ENCODE results near the gene TGFBR3. TPM values are rescaled to one million over a fixed set of nuclear protein-coding genes. Genes with fewer than 3 reads are reported as not detected.

The TGFBR3 gene
- total RNA-seq, 2 experiments from 2014 or later: 3.2 to 3.3 TPM

DNA sequence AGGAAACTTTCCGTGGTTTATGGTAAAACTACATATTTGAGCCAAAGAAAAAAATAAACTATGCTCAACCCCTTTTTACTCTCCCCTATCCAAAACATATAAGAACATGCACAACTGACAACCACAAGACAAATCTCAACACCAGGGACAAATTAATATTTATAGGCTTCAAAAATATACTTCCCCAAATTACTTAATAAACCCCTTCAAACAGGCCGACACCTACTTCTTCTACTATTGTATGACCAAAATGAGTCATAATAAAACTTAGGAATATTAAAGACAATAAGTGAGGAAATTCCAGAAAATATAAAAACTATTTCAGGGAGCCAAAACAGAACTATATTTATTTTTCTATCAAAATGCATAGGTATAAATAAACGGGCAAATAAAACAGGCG is 71.5 kb downstream of the TGFBR3 start:
- intact Hi-C loops (cut with micrococcal nuclease): no loop called here
- Mint-ChIP-seq H3K9me3 (no peaks in the 10 kb centered on the region), H3K27ac (no peak overlapping the region), H3K36me3 (ENCODE audit: low read depth) (no peaks in the 10 kb centered on the region), H3K4me1 (ENCODE audit: low read depth) (peaks cover 49% of the 10 kb centered on the region), H3K4me3 (no peak overlapping the region), H3K27me3 (ENCODE audit: low read depth) (no peaks in the 10 kb centered on the region)
- DNase-seq: no peak
- CTCF ChIA-PET: no interaction called here

GRCh38 chr1:91813813-91814212 is 72.1 kb downstream of the TGFBR3 start:
- CTCF ChIA-PET: interaction anchor here (0.6 kb wide), 1 partner anchor 66 kb away, joined by 3 read pairs; no protein-coding TSS in a partner anchor
- no peaks in the 10 kb centered on the region for H3K9me3 Mint-ChIP-seq
- no peaks in the 10 kb centered on the region for H3K36me3 Mint-ChIP-seq (ENCODE audit: low read depth)
- intact Hi-C loops (cut with micrococcal nuclease): no loop called here
- peaks cover 54% of the 10 kb centered on the region for H3K4me1 Mint-ChIP-seq (ENCODE audit: low read depth)
- H3K4me3 Mint-ChIP-seq: no peak overlapping the region
- no peaks in the 10 kb centered on the region for H3K27me3 Mint-ChIP-seq (ENCODE audit: low read depth)
- H3K27ac Mint-ChIP-seq: no peak overlapping the region
- no peak for DNase-seq

DNA sequence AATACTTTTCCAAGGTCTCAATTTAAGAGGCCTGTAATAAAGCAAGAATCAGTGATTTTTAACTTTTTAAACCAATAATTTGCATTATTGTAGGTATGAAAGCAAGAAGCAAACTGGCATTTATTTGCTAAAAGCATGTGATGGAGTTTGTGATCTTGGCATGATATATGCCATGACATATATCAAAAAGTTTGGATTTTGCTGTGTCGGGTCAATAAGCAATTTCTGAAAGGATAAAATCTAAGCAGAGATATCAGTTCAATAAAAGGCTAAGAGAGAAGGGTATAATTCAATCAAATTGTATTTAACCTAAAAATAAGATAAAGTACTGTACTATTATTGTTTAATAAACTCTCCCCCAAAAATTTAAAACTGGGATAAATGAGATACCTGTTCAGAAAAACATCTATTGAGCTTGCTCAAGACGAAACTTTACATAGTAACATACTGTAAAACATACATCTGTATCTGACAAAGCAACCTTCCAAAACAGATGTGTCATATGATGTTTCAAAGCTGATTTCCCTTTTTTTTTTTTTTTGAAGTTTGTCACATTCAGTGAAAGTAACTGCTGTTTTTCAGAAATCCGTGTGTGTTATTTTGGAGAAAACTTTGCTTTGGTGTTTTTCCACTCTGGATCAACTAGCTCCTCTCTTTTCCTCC is 74.5 kb downstream of the TGFBR3 start:
- Mint-ChIP-seq H3K36me3 (ENCODE audit: low read depth) (no peaks in the 10 kb centered on the region), H3K4me1 (ENCODE audit: low read depth) (peaks cover 53% of the 10 kb centered on the region), H3K9me3 (no peaks in the 10 kb centered on the region), H3K4me3 (no peak overlapping the region), H3K27me3 (ENCODE audit: low read depth) (no peaks in the 10 kb centered on the region), H3K27ac (no peak overlapping the region)
- intact Hi-C loops (cut with micrococcal nuclease): no loop called here
- no peak for DNase-seq
- CTCF ChIA-PET: no interaction called here

DNA sequence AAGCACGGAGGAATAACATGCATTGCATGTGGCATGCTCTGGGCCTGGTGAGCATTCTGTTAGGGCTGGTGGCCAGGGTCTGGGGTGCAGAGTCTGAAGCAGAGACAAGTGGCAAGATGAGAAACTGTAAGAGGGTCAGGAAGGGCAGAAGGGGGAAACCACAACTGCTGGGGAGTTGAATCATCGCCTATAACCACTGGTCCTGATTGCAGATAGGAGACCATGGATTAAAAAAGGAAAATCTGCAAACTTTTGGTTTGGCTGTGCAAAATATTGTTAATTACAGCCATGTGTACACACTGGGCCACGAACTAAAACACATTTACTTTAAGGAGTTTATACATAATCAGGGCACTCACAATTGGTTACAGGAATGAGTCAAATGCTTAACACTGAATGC is 76.6 kb downstream of the TGFBR3 start:
- no peak for DNase-seq
- Mint-ChIP-seq H3K27ac (no peak overlapping the region), H3K4me1 (ENCODE audit: low read depth) (peaks cover 60% of the 10 kb centered on the region), H3K9me3 (no peaks in the 10 kb centered on the region), H3K36me3 (ENCODE audit: low read depth) (no peaks in the 10 kb centered on the region), H3K27me3 (ENCODE audit: low read depth) (no peaks in the 10 kb centered on the region), H3K4me3 (no peak overlapping the region)
- CTCF ChIA-PET: interaction anchor here (0.6 kb wide), 1 partner anchor 66 kb away, joined by 3 read pairs; no protein-coding TSS in a partner anchor
- intact Hi-C loops (cut with micrococcal nuclease): loop anchor here (5.0 to 10.0 kb wide), 2 partner anchors 118 to 1165 kb away; no protein-coding TSS in a partner anchor

DNA sequence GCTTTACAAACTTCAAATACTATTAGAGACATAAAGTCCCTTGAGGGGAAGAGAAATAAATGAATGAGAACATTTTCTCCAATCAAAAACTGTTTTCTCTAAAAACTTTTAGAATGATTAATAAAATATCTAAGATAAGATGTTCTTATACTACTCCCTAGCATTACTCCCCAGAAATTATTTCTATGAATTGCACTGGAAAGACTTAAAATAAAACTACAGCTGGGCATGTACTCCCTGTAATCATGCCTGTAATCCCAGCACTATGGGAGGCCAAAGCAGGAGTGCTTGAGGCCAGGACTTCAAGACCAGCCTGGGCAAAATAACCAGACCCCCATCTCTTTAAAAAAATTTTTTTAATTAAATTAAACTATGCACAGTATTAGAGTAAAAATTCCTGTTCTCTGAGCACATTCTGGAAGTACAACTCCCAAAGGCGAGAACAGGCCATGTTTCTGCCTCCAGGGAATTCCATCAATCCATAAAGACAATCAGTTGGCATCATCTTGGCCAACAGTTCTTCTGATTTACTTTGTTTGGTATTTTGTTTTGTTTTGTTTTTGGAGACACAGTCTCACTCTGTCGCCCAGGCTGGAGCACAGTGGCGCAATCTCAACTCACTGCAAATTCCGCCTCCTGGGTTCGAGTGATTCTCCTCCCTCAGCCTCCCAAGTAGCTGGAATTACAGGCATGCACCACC is 77.9 kb downstream of the TGFBR3 start:
- Mint-ChIP-seq H3K4me1 (ENCODE audit: low read depth) (peaks cover 57% of the 10 kb centered on the region), H3K27ac (no peak overlapping the region), H3K27me3 (ENCODE audit: low read depth) (no peaks in the 10 kb centered on the region), H3K4me3 (no peak overlapping the region), H3K36me3 (ENCODE audit: low read depth) (no peaks in the 10 kb centered on the region), H3K9me3 (no peaks in the 10 kb centered on the region)
- CTCF ChIA-PET: interaction anchor here (1.8 kb wide), 1 partner anchor 76 kb away, joined by 7 read pairs; no protein-coding TSS in a partner anchor
- intact Hi-C loops (cut with micrococcal nuclease): loop anchor here (5.0 to 10.0 kb wide), 2 partner anchors 119 to 1167 kb away; no protein-coding TSS in a partner anchor
- DNase-seq: no peak

DNA sequence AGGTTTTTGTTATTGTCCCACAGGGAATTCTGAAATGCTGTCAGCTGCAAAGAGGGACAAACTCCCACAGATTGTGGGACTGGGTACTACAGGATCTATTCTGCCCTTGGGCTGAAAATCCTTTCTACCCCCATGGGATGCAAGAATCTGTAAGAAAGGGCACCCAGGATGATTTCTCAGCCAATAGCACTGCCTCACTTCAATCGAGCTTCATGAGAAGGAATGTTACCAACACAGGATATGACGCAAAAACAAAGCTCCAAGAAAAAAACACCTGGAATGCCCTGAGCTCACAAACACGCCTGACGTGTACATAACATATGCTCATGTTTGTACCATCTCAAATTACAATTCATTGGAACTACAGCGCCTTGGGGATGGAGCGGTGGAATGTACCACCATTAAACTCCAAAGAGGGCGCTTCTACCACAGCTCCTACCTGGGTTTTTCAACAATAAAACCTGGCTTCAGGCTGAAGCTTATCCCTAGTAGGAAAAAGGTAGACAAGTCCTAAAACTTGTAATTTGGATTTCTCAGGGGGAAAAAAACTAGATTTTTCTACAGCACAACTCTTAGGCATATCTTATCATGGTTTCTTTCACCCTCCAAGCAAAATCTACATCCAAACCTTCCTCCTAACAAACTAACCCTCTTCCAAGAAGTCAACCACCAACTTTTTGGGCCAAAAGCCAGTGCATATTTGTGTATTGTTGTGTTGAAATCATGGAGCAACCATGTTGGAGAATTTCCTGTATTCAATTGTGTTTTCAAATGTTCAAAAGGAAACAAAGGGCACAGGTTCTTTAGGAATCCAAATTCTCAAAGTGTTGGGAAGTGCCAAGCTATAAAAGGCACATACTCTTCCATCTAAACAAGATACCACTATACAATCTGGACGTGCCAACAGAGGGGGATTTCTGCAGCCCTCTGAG is 78.9 kb downstream of the TGFBR3 start:
- H3K4me1 Mint-ChIP-seq (ENCODE audit: low read depth): peaks cover 59% of the 10 kb centered on the region
- DNase-seq: no peak
- H3K36me3 Mint-ChIP-seq (ENCODE audit: low read depth): no peaks in the 10 kb centered on the region
- no peaks in the 10 kb centered on the region for H3K9me3 Mint-ChIP-seq
- intact Hi-C loops (cut with micrococcal nuclease): loop anchor here (5.0 to 10.0 kb wide), 2 partner anchors 120 to 1168 kb away; no protein-coding TSS in a partner anchor
- H3K4me3 Mint-ChIP-seq: no peak overlapping the region
- no peaks in the 10 kb centered on the region for H3K27me3 Mint-ChIP-seq (ENCODE audit: low read depth)
- no peak overlapping the region for H3K27ac Mint-ChIP-seq
- CTCF ChIA-PET: interaction anchor here (0.6 to 1.8 kb wide), 2 partner anchors 53 to 77 kb away, joined by 3 to 7 read pairs; no protein-coding TSS in a partner anchor

- DNase-seq: no peak
- Mint-ChIP-seq H3K4me1 (ENCODE audit: low read depth) (peaks cover 52% of the 10 kb centered on the region), H3K4me3 (no peak overlapping the region), H3K9me3 (no peaks in the 10 kb centered on the region), H3K27ac (no peak overlapping the region), H3K27me3 (ENCODE audit: low read depth) (no peaks in the 10 kb centered on the region), H3K36me3 (ENCODE audit: low read depth) (no peaks in the 10 kb centered on the region)
- intact Hi-C loops (cut with micrococcal nuclease): loop anchor here (5.0 to 10.0 kb wide), 2 partner anchors 121 to 1169 kb away; no protein-coding TSS in a partner anchor
- CTCF ChIA-PET: interaction anchor here (0.7 to 1.8 kb wide), 3 partner anchors 24 to 78 kb away, joined by 3 to 8 read pairs (median 7); no protein-coding TSS in a partner anchor
Observed at GRCh38 chr1:91806181-91806768, 79.7 kb downstream of the TGFBR3 start.

DNA sequence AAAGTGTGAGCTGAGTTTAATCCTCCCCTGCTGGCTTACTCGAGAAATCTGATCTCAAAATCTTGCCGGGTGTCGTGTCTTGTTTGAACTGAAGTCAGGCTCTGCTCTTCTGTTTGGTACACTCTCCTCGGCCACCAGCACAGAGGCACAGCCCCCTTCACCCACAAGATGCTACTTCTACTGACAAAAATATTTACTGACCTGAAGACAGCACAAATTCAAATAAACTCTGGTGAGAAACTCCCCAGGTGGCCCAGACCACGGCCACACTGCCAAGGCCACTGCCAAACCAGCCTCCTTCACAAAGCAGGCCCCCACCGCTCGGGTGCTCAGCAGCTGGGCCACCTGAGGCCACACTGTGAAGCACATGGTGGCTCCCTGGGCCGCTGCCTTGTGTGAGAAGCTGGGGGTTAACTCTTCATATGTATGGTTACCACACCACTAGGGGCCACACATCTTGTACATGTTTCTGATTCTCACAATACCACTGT is 80.6 kb downstream of the TGFBR3 start:
- no peak for DNase-seq
- Mint-ChIP-seq H3K4me3 (no peak overlapping the region), H3K9me3 (no peaks in the 10 kb centered on the region), H3K36me3 (ENCODE audit: low read depth) (no peaks in the 10 kb centered on the region), H3K4me1 (ENCODE audit: low read depth) (peaks cover 45% of the 10 kb centered on the region), H3K27ac (peak overlapping the region; percentile 98), H3K27me3 (ENCODE audit: low read depth) (no peaks in the 10 kb centered on the region)
- intact Hi-C loops (cut with micrococcal nuclease): loop anchor here (2.0 to 10.0 kb wide), 3 partner anchors 122 to 1169 kb away; no protein-coding TSS in a partner anchor
- CTCF ChIA-PET: interaction anchor here (0.7 to 1.7 kb wide), 5 partner anchors 14 to 79 kb away, joined by 3 to 8 read pairs (median 3); no protein-coding TSS in a partner anchor

DNA sequence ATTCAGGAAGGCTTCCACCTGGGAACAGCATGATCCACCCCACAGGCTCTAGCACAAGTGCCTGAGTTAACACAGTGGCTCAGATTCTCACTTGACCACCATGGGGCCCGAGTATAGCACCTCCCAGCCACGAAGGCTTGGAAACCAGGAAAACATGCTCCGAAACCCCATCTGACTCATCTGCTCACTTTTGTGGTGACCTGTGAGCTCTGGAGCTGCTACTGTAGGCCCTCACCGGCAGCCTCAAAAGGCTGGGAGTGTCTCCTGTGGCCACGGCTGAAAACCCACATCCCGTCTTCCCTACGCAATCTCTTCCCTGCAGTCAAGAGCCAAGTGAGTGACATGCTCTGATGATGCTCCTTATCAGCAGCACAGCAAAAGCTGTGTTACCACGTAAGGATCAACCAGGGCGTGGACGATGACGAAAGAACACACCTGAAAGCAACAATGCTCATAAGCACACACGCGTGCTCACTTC is 81.4 kb downstream of the TGFBR3 start:
- H3K4me3 Mint-ChIP-seq: peak overlapping the region; percentile 60
- CTCF ChIA-PET: interaction anchor here (1.1 to 1.7 kb wide), 4 partner anchors 13 to 73 kb away, joined by 3 to 8 read pairs (median 4); no protein-coding TSS in a partner anchor
- H3K9me3 Mint-ChIP-seq: no peaks in the 10 kb centered on the region
- H3K27me3 Mint-ChIP-seq (ENCODE audit: low read depth): no peaks in the 10 kb centered on the region
- peak; percentile 94 for DNase-seq
- no peaks in the 10 kb centered on the region for H3K36me3 Mint-ChIP-seq (ENCODE audit: low read depth)
- peak overlapping the region; percentile 98 for H3K27ac Mint-ChIP-seq
- intact Hi-C loops (cut with micrococcal nuclease): loop anchor here (1.0 to 10.0 kb wide), 17 partner anchors 50 to 1170 kb away; partner anchors contain the start of genes CDC7, GLMN, RPAP2 and ZNF644
- peaks cover 37% of the 10 kb centered on the region for H3K4me1 Mint-ChIP-seq (ENCODE audit: low read depth)

GRCh38 chr1:91803847-91804545 is 82.0 kb downstream of the TGFBR3 start:
- intact Hi-C loops (cut with micrococcal nuclease): loop anchor here (1.0 to 10.0 kb wide), 16 partner anchors 50 to 1171 kb away; partner anchors contain the start of genes CDC7, GLMN, RPAP2 and ZNF644
- H3K4me3 Mint-ChIP-seq: peak overlapping the region; percentile 60
- H3K36me3 Mint-ChIP-seq (ENCODE audit: low read depth): no peaks in the 10 kb centered on the region
- H3K9me3 Mint-ChIP-seq: no peaks in the 10 kb centered on the region
- peak; percentile 92 for DNase-seq
- H3K27ac Mint-ChIP-seq: peak overlapping the region; percentile 98
- no peaks in the 10 kb centered on the region for H3K27me3 Mint-ChIP-seq (ENCODE audit: low read depth)
- CTCF ChIA-PET: interaction anchor here (0.5 to 1.7 kb wide), 7 partner anchors 13 to 247 kb away, joined by 3 to 8 read pairs (median 3); partner anchors contain the start of gene TGFBR3
- peaks cover 31% of the 10 kb centered on the region for H3K4me1 Mint-ChIP-seq (ENCODE audit: low read depth)

Data from activated naive CD4-positive, alpha-beta T cell treated with anti-CD3 and anti-CD28 coated beads for 36 hours (primary cell).